Prostate gland (tissue), 2 donors: ENCODE data around the gene FALEC. TPM values are rescaled to one million over a fixed set of nuclear protein-coding genes. Genes with fewer than 3 reads are reported as not detected.

Source experiments
- DNase-seq: peaks from one replicate; pipeline ENCODE4 v3.0.0-alpha.2; 2019; ENCODE audit warnings: low spot score
- H3K27ac ChIP-seq, 2 donors: fragments of 200-600 bp; sonication (generic); 2 replicates each; pipeline ENCODE4 v1.5.1; 2017 to 2019
- H3K27me3 ChIP-seq: fragments of 200-600 bp; sonication (generic); replicated peaks from 2 replicates; pipeline ENCODE4 v1.5.1; 2019; ENCODE audit not compliant: insufficient read depth
- H3K36me3 ChIP-seq, 2 donors: fragments of 200-600 bp; sonication (generic); 1 replicate in 1 of 2; 2 replicates in 1 of 2; pipeline versions ENCODE4 v1.5.1 to v1.8.1; 2017 to 2019
- H3K4me1 ChIP-seq: fragments of 200-600 bp; sonication (generic); replicated peaks from 2 replicates; pipeline ENCODE4 v1.5.1; 2019
- H3K4me3 ChIP-seq, 2 donors: fragments of 200-600 bp; sonication (generic); 2 replicates each; pipeline ENCODE4 v1.5.1; 2017 to 2019
- H3K9me3 ChIP-seq: fragments of 200-600 bp; sonication (generic); 2 replicates; pipeline ENCODE4 v1.5.1; 2017
- POLR2A ChIP-seq: fragments of 450-650 bp; IDR thresholded peaks from one replicate; pipeline ENCODE4 v1.6.1; 2016; ENCODE audit warnings: antibody characterized with exemption, mild to moderate bottlenecking
- POLR2AphosphoS5 ChIP-seq: sonication (generic); formaldehyde crosslinking; IDR thresholded peaks from one replicate; pipeline ENCODE4 v1.6.1; 2017; ENCODE audit warnings: antibody characterized with exemption
- WGBS: methylation state at CpG from one replicate; pipeline ENCODE4 v1.1.5; 2018; 5-methylcytosine and 5-hydroxymethylcytosine counted together
- intact Hi-C: fragments of 100-400 bp; cut with DNase I; formaldehyde crosslinking; loops from one replicate; pipeline ENCODE4 v1.14.2; 2022
- total RNA-seq, 2 donors: library from RNA; depleted of rRNA; stranded (reverse); fragments of >200 nt; gene quantifications; one replicate each; pipeline ENCODE4 v1.1.0, GENCODE V29; 2016
- TF ChIP-seq, protein P1 (sequence below), 4 experiments: fragments of 200-600 bp in 2 of 4; fragments of 450-650 bp in 2 of 4; sonication (generic) in 2 of 4; IDR thresholded peaks; 1 replicate in 3 of 4; 2 replicates in 1 of 4; pipeline ENCODE4 v1.5.1; 2016 to 2019; ENCODE audit warnings: antibody characterized with exemption in 4 of 4, mild to moderate bottlenecking in 2 of 4, moderate library complexity in 2 of 4

FALEC gene
- total RNA-seq, 2 donors from 2014 or later = not detected

DNA sequence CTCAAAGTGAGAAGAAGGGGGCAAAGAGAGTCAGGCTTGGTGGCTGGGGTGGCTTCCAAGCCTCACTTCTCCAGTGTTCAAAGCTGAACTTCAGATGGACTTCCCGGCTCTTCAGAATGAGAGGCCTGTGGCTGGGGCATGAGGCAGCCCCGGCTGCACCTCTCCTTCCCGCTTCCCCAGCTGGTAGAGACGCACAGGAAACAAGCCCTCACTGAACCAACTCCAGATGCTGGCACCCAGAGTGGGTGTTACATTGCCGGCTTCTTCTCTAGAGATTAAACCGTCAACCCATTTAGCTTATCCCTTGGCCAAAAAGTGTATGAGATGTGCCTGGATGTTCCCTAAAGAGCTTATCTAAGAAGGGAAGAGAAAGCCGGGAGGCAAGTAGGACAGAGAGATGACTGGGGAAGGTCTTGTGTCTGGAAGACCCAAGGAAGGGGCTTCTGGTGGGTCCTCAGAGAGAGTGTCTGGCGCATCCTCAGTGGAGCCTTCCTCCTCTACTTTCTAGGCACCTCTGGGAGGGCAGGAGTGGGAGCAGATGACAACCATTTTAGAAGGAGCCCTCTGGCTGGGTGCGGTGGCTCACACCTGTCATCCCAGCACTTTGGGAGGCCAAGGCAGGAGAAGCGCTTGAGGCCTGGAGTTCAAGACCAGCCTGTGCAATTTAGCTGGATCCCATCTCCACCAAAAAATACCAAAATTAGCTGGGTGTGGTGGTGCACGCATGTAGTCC, 35.7 kb downstream of the FALEC start:
- intact Hi-C loops = loop anchor here (5.0 to 10.0 kb wide), 2 partner anchors 84 to 186 kb away; partner anchors contain the start of gene RPRD2
- H3K4me3 ChIP-seq = no peak overlapping the region
- no peaks in the 10 kb centered on the region for H3K36me3 ChIP-seq
- no peaks in the 10 kb centered on the region for H3K9me3 ChIP-seq
- WGBS = 78% methylated on average over 11 of the region's 11 CpGs
- H3K4me1 ChIP-seq = no peaks in the 10 kb centered on the region
- no peak for DNase-seq
- TF ChIP-seq POLR2AphosphoS5 = no peak
- no peaks in the 10 kb centered on the region for H3K27me3 ChIP-seq
- H3K27ac ChIP-seq = peak overlapping the region; percentile 33 to 57

DNA sequence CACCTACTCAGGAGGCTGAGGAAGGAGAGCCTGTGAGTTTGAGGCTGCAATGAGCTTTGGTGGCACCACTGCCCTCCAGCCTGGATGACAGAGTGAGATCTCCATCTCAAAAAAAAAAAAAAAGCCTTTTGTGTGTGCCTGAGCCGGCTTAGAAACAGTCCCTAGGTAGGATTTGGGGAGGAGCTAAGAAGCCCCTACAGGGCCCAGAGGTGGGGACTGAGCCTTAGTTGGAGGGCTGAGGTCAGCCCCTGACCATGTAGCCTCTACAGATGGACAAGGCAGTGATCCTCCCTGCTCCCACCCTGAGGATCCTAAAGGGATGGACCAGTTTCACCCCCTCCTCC, 36.2 kb downstream of the FALEC start:
- peak overlapping the region; percentile 57 to 61 for H3K27ac ChIP-seq
- DNase-seq = no peak
- no peaks in the 10 kb centered on the region for H3K27me3 ChIP-seq
- WGBS = 31% methylated on average over 1 of the region's 1 CpG
- no peaks in the 10 kb centered on the region for H3K36me3 ChIP-seq
- H3K9me3 ChIP-seq = no peaks in the 10 kb centered on the region
- intact Hi-C loops = loop anchor here (5.0 to 10.0 kb wide), 2 partner anchors 84 to 187 kb away; partner anchors contain the start of gene RPRD2
- no peak for TF ChIP-seq POLR2A
- TF ChIP-seq, protein P1, sequence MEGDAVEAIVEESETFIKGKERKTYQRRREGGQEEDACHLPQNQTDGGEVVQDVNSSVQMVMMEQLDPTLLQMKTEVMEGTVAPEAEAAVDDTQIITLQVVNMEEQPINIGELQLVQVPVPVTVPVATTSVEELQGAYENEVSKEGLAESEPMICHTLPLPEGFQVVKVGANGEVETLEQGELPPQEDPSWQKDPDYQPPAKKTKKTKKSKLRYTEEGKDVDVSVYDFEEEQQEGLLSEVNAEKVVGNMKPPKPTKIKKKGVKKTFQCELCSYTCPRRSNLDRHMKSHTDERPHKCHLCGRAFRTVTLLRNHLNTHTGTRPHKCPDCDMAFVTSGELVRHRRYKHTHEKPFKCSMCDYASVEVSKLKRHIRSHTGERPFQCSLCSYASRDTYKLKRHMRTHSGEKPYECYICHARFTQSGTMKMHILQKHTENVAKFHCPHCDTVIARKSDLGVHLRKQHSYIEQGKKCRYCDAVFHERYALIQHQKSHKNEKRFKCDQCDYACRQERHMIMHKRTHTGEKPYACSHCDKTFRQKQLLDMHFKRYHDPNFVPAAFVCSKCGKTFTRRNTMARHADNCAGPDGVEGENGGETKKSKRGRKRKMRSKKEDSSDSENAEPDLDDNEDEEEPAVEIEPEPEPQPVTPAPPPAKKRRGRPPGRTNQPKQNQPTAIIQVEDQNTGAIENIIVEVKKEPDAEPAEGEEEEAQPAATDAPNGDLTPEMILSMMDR (IDR thresholded peaks at IDR 0.05) = no peak
- TF ChIP-seq POLR2AphosphoS5 = no peak
- H3K4me3 ChIP-seq = no peak overlapping the region
- H3K4me1 ChIP-seq = no peaks in the 10 kb centered on the region

DNA sequence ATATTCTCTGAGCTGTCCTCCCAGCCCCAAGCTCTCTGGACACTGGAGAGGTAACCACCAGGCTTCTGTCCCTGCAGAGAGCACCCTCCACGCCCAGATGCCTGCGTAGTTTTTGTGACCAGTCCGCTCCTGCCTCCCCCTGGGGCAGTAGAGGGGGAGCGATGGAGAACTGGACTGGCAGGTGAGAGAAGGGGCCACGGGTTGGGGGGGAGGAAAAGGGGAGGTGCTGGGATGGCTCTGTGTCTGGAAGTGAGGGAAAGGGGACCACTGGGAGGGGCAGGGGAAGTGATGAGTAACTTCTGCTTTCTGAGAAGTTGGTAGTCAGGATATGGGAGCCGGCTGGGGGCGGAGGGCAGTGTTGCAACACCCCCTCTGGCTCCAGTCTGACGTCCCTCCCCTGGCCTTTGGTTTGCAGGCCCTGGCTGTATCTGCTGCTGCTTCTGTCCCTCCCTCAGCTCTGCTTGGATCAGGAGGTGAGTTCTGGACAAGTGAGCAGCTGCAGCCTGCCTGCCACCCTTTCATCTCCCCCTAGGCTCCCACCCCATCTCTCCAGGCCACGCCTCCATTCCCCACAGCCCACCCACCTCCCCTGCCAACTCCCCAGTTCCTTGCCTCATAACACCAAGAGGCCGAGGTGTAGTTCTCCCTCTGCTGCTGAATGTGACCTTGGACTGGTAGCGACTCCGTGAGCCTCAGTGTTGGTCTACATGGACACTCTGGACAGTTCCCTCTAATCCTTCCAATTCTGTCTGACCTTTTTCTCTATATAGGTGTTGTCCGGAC, 36.8 kb downstream of the FALEC start:
- DNase-seq = peak; percentile 56
- Histone ChIP-seq H3K9me3 (no peaks in the 10 kb centered on the region), H3K4me1 (no peaks in the 10 kb centered on the region), H3K36me3 (no peaks in the 10 kb centered on the region), H3K27me3 (no peaks in the 10 kb centered on the region), H3K4me3 (no peak overlapping the region), H3K27ac (peak overlapping the region; percentile 57 to 61)
- intact Hi-C loops = loop anchor here (5.0 to 10.0 kb wide), 2 partner anchors 85 to 188 kb away; partner anchors contain the start of gene RPRD2
- peak; percentile 60 for TF ChIP-seq POLR2A
- TF ChIP-seq, protein P1 (IDR thresholded peaks at IDR 0.05) = no peak
- peak; percentile 62 for TF ChIP-seq POLR2AphosphoS5
- 33% methylated on average over 13 of the region's 13 CpGs for WGBS

DNA sequence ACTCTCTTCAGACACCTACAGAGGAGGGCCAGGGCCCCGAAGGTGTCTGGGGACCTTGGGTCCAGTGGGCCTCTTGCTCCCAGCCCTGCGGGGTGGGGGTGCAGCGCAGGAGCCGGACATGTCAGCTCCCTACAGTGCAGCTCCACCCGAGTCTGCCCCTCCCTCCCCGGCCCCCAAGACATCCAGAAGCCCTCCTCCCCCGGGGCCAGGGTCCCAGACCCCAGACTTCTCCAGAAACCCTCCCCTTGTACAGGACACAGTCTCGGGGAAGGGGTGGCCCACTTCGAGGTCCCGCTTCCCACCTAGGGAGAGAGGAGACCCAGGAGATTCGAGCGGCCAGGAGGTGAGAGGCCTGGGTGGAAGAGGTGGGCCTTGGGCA, 37.3 kb downstream of the FALEC start:
- WGBS = 75% methylated on average over 12 of the region's 12 CpGs
- H3K27ac ChIP-seq = peak overlapping the region; percentile 23 to 61
- intact Hi-C loops = loop anchor here (5.0 to 10.0 kb wide), 2 partner anchors 86 to 188 kb away; partner anchors contain the start of gene RPRD2

More for the DNA sequence above, 37.3 kb downstream of the FALEC start:
- no peak for DNase-seq
- H3K27me3 ChIP-seq = no peaks in the 10 kb centered on the region
- no peaks in the 10 kb centered on the region for H3K9me3 ChIP-seq
- no peak for TF ChIP-seq POLR2AphosphoS5
- no peak for TF ChIP-seq POLR2A
- TF ChIP-seq, protein P1 (IDR thresholded peaks at IDR 0.05) = no peak
- no peak overlapping the region for H3K4me3 ChIP-seq
- H3K36me3 ChIP-seq = no peaks in the 10 kb centered on the region
- no peaks in the 10 kb centered on the region for H3K4me1 ChIP-seq
